ENCODE measurements around the gene RPS6KA5. TPM values are rescaled to one million over a fixed set of nuclear protein-coding genes. Genes with fewer than 3 reads are reported as not detected.

RPS6KA5 gene
- total RNA-seq, 2 donors from 2014 or later = 3.3 to 5.1 TPM

DNA sequence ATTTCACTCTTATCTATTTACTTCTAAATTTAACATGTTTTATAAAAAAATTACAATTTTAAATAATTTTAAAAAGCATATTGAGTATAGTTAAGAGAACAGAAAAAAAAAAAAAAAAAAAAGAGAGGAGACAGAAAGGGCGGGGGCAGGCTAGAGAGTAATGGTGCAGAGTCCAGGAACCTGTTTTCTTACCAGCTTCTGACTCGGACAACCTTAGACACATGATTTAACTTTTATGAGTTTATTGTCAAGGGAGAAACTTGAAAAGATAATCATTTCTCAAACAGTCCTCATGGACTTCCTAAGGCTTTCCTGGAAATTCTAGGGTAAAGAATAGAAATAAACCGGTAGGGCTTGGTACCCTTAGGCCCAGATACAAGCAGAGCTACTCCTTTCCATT, 84.3 kb downstream of the RPS6KA5 start:
- Mint-ChIP-seq H3K36me3 (ENCODE audit: low read depth) (no peaks in the 10 kb centered on the region), H3K27ac (no peak overlapping the region), H3K9me3 (no peaks in the 10 kb centered on the region), H3K27me3 (ENCODE audit: insufficient read depth) (no peaks in the 10 kb centered on the region), H3K4me1 (peaks cover 2% of the 10 kb centered on the region), H3K4me3 (no peak overlapping the region)
- Histone ChIP-seq H3K27ac (ENCODE audit: low read depth, low read length) (no peak overlapping the region), H3K9ac (ENCODE audit: extremely low read depth, low read length, poor library complexity, severe bottlenecking) (no peak overlapping the region), H3K4me1 (ENCODE audit: control insufficient read depth, insufficient read depth, low read length) (no peaks in the 10 kb centered on the region), H3K27me3 (ENCODE audit: control insufficient read depth, insufficient read depth, low read length, poor library complexity, severe bottlenecking) (no peaks in the 10 kb centered on the region), H3K4me3 (ENCODE audit: low read length) (no peak overlapping the region), H3K36me3 (ENCODE audit: control insufficient read depth, insufficient read depth, low read length) (no peaks in the 10 kb centered on the region), H3K9me3 (ENCODE audit: control insufficient read depth, low read length) (no peaks in the 10 kb centered on the region)
- no peak for DNase-seq
- 97% methylated on average over 3 of the region's 3 CpGs; no CpG with 5 or more reads in 1 of the 2 experiments for WGBS, 2 experiments (ENCODE audit: insufficient coverage in 1 of 2, insufficient read length in 1 of 2)
- TF ChIP-seq, protein P1, sequence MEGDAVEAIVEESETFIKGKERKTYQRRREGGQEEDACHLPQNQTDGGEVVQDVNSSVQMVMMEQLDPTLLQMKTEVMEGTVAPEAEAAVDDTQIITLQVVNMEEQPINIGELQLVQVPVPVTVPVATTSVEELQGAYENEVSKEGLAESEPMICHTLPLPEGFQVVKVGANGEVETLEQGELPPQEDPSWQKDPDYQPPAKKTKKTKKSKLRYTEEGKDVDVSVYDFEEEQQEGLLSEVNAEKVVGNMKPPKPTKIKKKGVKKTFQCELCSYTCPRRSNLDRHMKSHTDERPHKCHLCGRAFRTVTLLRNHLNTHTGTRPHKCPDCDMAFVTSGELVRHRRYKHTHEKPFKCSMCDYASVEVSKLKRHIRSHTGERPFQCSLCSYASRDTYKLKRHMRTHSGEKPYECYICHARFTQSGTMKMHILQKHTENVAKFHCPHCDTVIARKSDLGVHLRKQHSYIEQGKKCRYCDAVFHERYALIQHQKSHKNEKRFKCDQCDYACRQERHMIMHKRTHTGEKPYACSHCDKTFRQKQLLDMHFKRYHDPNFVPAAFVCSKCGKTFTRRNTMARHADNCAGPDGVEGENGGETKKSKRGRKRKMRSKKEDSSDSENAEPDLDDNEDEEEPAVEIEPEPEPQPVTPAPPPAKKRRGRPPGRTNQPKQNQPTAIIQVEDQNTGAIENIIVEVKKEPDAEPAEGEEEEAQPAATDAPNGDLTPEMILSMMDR (conservative IDR thresholded peaks at IDR 0.05) = no peak

DNA sequence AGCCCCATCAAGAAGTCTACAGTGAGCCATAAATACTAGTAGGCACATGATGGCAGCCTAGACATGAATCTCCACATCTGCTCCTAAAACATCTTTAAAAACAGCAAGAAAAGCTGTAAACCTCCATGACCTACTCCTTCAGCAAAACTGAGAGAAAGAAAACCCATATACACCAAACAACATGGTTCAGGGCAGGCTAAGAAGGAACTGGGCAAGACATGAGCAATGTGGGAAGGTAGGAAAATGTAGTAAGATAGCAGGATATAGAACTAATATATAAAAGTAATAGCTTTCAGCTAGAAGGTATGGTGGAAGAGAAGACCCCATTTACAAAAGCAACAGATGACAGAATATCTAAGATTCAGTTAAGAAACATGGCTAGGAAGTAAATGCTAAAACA, 88.8 kb downstream of the RPS6KA5 start:
- peaks cover 7% of the 10 kb centered on the region for H3K9me3 Mint-ChIP-seq

DNA sequence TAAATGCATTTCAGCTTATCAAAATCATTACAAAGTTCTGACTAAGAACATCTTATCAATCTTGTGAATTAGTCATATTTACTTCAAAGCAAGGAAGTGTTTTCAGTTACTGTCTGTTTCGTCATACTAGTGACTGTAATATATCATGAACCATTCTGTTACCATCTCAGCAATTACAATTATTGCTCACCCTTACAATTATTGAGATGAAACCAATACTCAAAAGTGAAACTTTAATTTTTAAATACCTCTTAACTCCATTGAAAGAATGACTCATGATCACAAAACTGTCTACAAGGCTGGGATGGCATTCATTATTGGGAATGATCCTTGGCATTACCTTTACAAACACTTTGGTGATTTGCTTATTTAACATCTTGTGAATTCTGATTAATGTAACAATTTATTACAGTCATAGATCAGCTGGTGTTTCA, 90.3 kb downstream of the RPS6KA5 start:
- 94 to 100% methylated on average over 1 of the region's 1 CpG for WGBS, 2 experiments (ENCODE audit: insufficient coverage in 1 of 2, insufficient read length in 1 of 2)
- TF ChIP-seq, protein P1 (conservative IDR thresholded peaks at IDR 0.05) = no peak
- Mint-ChIP-seq H3K9me3 (peaks cover 7% of the 10 kb centered on the region), H3K4me1 (no peaks in the 10 kb centered on the region), H3K36me3 (ENCODE audit: low read depth) (peaks cover 1% of the 10 kb centered on the region), H3K27me3 (ENCODE audit: insufficient read depth) (no peaks in the 10 kb centered on the region), H3K4me3 (no peak overlapping the region), H3K27ac (no peak overlapping the region)
- no peak for DNase-seq
- no peaks in the 10 kb centered on the region for H3K27me3 ChIP-seq (ENCODE audit: control insufficient read depth, insufficient read depth, low read length, poor library complexity, severe bottlenecking)
- H3K9ac ChIP-seq (ENCODE audit: extremely low read depth, low read length, poor library complexity, severe bottlenecking) = no peak overlapping the region
- H3K27ac ChIP-seq (ENCODE audit: low read depth, low read length) = no peak overlapping the region
- no peaks in the 10 kb centered on the region for H3K36me3 ChIP-seq (ENCODE audit: control insufficient read depth, insufficient read depth, low read length)
- H3K4me3 ChIP-seq (ENCODE audit: low read length) = no peak overlapping the region
- no peaks in the 10 kb centered on the region for H3K4me1 ChIP-seq (ENCODE audit: control insufficient read depth, insufficient read depth, low read length)
- H3K9me3 ChIP-seq (ENCODE audit: control insufficient read depth, low read length) = peaks cover 9% of the 10 kb centered on the region

More for the DNA sequence above, 88.8 kb downstream of the RPS6KA5 start:
- H3K9me3 ChIP-seq (ENCODE audit: control insufficient read depth, low read length) = peaks cover 9% of the 10 kb centered on the region
- H3K36me3 Mint-ChIP-seq (ENCODE audit: low read depth) = peaks cover 1% of the 10 kb centered on the region
- no peaks in the 10 kb centered on the region for H3K36me3 ChIP-seq (ENCODE audit: control insufficient read depth, insufficient read depth, low read length)
- DNase-seq = no peak
- TF ChIP-seq, protein P1 (conservative IDR thresholded peaks at IDR 0.05) = no peak
- no peak overlapping the region for H3K4me3 ChIP-seq (ENCODE audit: low read length)
- no peak overlapping the region for H3K27ac Mint-ChIP-seq
- H3K4me1 Mint-ChIP-seq = no peaks in the 10 kb centered on the region
- no peaks in the 10 kb centered on the region for H3K4me1 ChIP-seq (ENCODE audit: control insufficient read depth, insufficient read depth, low read length)
- no peaks in the 10 kb centered on the region for H3K27me3 Mint-ChIP-seq (ENCODE audit: insufficient read depth)
- H3K27me3 ChIP-seq (ENCODE audit: control insufficient read depth, insufficient read depth, low read length, poor library complexity, severe bottlenecking) = no peaks in the 10 kb centered on the region
- no peak overlapping the region for H3K9ac ChIP-seq (ENCODE audit: extremely low read depth, low read length, poor library complexity, severe bottlenecking)
- H3K27ac ChIP-seq (ENCODE audit: low read depth, low read length) = no peak overlapping the region
- no peak overlapping the region for H3K4me3 Mint-ChIP-seq

Measured in endodermal cell (in vitro differentiated cells).